ENCODE measurements around the gene SHLD3. TPM values are rescaled to one million over a fixed set of nuclear protein-coding genes. Genes with fewer than 3 reads are reported as not detected.
"Not testable (repeated sequence)": the region's sequence is repeated elsewhere in the genome, so short reads cannot be mapped to it uniquely, and the experiment has no call there.

SHLD3 gene
- total RNA-seq, 4 donors from 2014 or later: 0.87 to 5.5 (median 1.5) TPM

- Histone ChIP-seq H3K4me3 (no peak overlapping the region), H3K4me1 (no peaks in the 10 kb centered on the region), H3K27ac (no peak overlapping the region), H3K9me3 (no peaks in the 10 kb centered on the region), H3K27me3 (no peaks in the 10 kb centered on the region), H3K36me3 (peaks cover 0 to 61% (median 7%) of the 10 kb centered on the region in 3 donors)
- TF ChIP-seq POLR2A (IDR thresholded peaks at IDR 0.05) (no peak), EP300 (IDR thresholded peaks at IDR 0.05) (no peak)
- TF ChIP-seq, protein P1, sequence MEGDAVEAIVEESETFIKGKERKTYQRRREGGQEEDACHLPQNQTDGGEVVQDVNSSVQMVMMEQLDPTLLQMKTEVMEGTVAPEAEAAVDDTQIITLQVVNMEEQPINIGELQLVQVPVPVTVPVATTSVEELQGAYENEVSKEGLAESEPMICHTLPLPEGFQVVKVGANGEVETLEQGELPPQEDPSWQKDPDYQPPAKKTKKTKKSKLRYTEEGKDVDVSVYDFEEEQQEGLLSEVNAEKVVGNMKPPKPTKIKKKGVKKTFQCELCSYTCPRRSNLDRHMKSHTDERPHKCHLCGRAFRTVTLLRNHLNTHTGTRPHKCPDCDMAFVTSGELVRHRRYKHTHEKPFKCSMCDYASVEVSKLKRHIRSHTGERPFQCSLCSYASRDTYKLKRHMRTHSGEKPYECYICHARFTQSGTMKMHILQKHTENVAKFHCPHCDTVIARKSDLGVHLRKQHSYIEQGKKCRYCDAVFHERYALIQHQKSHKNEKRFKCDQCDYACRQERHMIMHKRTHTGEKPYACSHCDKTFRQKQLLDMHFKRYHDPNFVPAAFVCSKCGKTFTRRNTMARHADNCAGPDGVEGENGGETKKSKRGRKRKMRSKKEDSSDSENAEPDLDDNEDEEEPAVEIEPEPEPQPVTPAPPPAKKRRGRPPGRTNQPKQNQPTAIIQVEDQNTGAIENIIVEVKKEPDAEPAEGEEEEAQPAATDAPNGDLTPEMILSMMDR (IDR thresholded peaks at IDR 0.05): no peak
- DNase-seq (ENCODE audit: low spot score in 2 of 2): no peak
Measured at GRCh38 chr5:65674749-65675148, 49.9 kb downstream of the SHLD3 start.

DNA sequence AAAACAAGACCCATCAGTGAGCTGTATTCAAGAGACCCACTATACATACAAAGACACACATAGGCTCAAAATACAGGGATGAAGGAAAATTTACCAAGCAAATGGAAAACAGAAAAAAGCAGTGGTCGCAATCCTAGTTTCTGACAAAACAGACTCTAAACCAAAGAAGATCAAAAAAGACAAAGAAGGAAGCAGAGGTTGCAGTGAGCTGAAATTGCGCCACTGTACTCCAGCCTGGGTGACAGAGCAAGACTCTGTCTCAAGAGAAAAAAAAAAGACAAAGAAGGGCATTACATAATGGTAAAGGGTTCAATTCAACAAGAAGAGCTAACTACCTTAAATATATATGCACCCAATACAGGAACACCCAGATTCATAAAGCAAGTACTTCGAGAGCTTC, 51.2 kb downstream of the SHLD3 start:
- not testable (repeated sequence) for H3K27me3 ChIP-seq; H3K27ac ChIP-seq; H3K4me3 ChIP-seq; H3K9me3 ChIP-seq; H3K4me1 ChIP-seq; DNase-seq (ENCODE audit: low spot score in 2 of 2)
- H3K36me3 ChIP-seq: peaks cover 0 to 60% (median 7%) of the 10 kb centered on the region in 3 donors
- WGBS, 2 donors: 86 to 90% methylated on average over 3 of the region's 3 CpGs

Small RNA genes lying within 50 kb of the gene (small RNA-seq; reads per million reads assigned to genes)
- gene RNU6-540P: not detected

Other genes with a start within 250 kb of the SHLD3 start
- gene ADAMTS6, start 143.1 kb upstream of the SHLD3 start, total RNA-seq: 10 to 100 TPM in 1 of 4 donors, 1 to 10 TPM in 3; 2.9 to 16.5 (median 7.3) TPM
- gene CENPK, start 61.9 kb upstream of the SHLD3 start, total RNA-seq: 1 to 10 TPM in 2 of 4 donors, not detected in 2; 1.5 to 2.8 TPM
- 10 to 100 TPM; 46.8 to 74.3 (median 57.2) TPM for gene PPWD1, start 61.7 kb upstream of the SHLD3 start, total RNA-seq
- 10 to 100 TPM; 17.7 to 24.5 (median 20.8) TPM for gene TRIM23, start 694 bp upstream of the SHLD3 start, total RNA-seq
- gene TRAPPC13, start within 50 bp of the SHLD3 start, total RNA-seq: 10 to 100 TPM; 10.8 to 56.4 (median 24.4) TPM
- 10 to 100 TPM; 10.8 to 13.0 (median 11.2) TPM for gene SGTB, start 97.1 kb downstream of the SHLD3 start, total RNA-seq
- 10 to 100 TPM; 10.9 to 28.6 (median 19.2) TPM for gene NLN, start 97.2 kb downstream of the SHLD3 start, total RNA-seq